Measurements from ENCODE around the gene INTS7. TPM values are rescaled to one million over a fixed set of nuclear protein-coding genes. Genes with fewer than 3 reads are reported as not detected.

The INTS7 gene
- total and polyA plus RNA-seq, 5 donors from 2014 or later: 15.8 to 20.5 (median 16.7) TPM

GRCh38 chr1:211952299-211952698 is 83.1 kb downstream of the INTS7 start:
- no peak for ATAC-seq (ENCODE audit: low read depth in 2 of 2)
- no peak overlapping the region for H3K27ac Mint-ChIP-seq
- Histone ChIP-seq H3K36me3 (ENCODE audit: control insufficient read depth, insufficient read depth, low read length) (peaks cover 4% of the 10 kb centered on the region), H3K9me3 (ENCODE audit: control insufficient read depth in 2 of 2, low read length in 2 of 2) (peaks cover 0 to 2% of the 10 kb centered on the region in 2 experiments), H3K4me3 (ENCODE audit: low read depth, low read length) (no peak overlapping the region), H3K27me3 (ENCODE audit: control insufficient read depth, insufficient read depth, low read length) (no peaks in the 10 kb centered on the region), H3K27ac (ENCODE audit: insufficient read depth, low read length, poor library complexity, severe bottlenecking) (no peak overlapping the region), H3K4me1 (ENCODE audit: control insufficient read depth, insufficient read depth, low read length, poor library complexity, severe bottlenecking) (peaks cover 11% of the 10 kb centered on the region)
- H3K27me3 Mint-ChIP-seq: no peaks in the 10 kb centered on the region
- H3K36me3 Mint-ChIP-seq: peaks cover 22% of the 10 kb centered on the region
- peaks cover 0 to 2% (median 0%) of the 10 kb centered on the region in 7 donors for H3K9me3 Mint-ChIP-seq
- no peak overlapping the region for H3K4me3 Mint-ChIP-seq
- H3K4me1 Mint-ChIP-seq: peaks cover 0 to 4% (median 1%) of the 10 kb centered on the region in 4 donors
- DNase-seq: no peak

- Histone ChIP-seq H3K27ac (ENCODE audit: insufficient read depth, low read length, poor library complexity, severe bottlenecking) (no peak overlapping the region), H3K4me3 (ENCODE audit: low read depth, low read length) (no peak overlapping the region), H3K36me3 (ENCODE audit: control insufficient read depth, insufficient read depth, low read length) (peaks cover 4% of the 10 kb centered on the region), H3K4me1 (ENCODE audit: control insufficient read depth, insufficient read depth, low read length, poor library complexity, severe bottlenecking) (peaks cover 11% of the 10 kb centered on the region), H3K27me3 (ENCODE audit: control insufficient read depth, insufficient read depth, low read length) (no peaks in the 10 kb centered on the region), H3K9me3 (ENCODE audit: control insufficient read depth in 2 of 2, low read length in 2 of 2) (peaks cover 0 to 2% of the 10 kb centered on the region in 2 experiments)
- no peak for ATAC-seq (ENCODE audit: low read depth in 2 of 2)
- peak overlapping the region; percentile 27 to 84 (median 57) for H3K27ac Mint-ChIP-seq
- H3K36me3 Mint-ChIP-seq: peaks cover 19% of the 10 kb centered on the region
- peaks cover 0 to 4% (median 1%) of the 10 kb centered on the region in 4 donors for H3K4me1 Mint-ChIP-seq
- peaks cover 0 to 2% (median 0%) of the 10 kb centered on the region in 7 donors for H3K9me3 Mint-ChIP-seq
- H3K4me3 Mint-ChIP-seq: peak overlapping the region in 1 of 4 donors; percentile 43
- peak in 1 of 3 donors; percentile 53 for DNase-seq
- H3K27me3 Mint-ChIP-seq: no peaks in the 10 kb centered on the region
Measured at GRCh38 chr1:211951856-211952255, 83.5 kb downstream of the INTS7 start.

GRCh38 chr1:211948377-211948776 is 87.0 kb downstream of the INTS7 start:
- no peak overlapping the region for H3K27ac ChIP-seq (ENCODE audit: insufficient read depth, low read length, poor library complexity, severe bottlenecking)
- no peak overlapping the region for H3K4me3 ChIP-seq (ENCODE audit: low read depth, low read length)
- Mint-ChIP-seq H3K9me3 (no peaks in the 10 kb centered on the region), H3K4me3 (no peak overlapping the region), H3K27me3 (no peaks in the 10 kb centered on the region), H3K36me3 (peaks cover 12% of the 10 kb centered on the region), H3K27ac (no peak overlapping the region), H3K4me1 (peaks cover 0 to 4% (median 1%) of the 10 kb centered on the region in 4 donors)
- ATAC-seq (ENCODE audit: low read depth in 2 of 2) (no peak), DNase-seq (no peak)
- peaks cover 11% of the 10 kb centered on the region for H3K4me1 ChIP-seq (ENCODE audit: control insufficient read depth, insufficient read depth, low read length, poor library complexity, severe bottlenecking)
- H3K27me3 ChIP-seq (ENCODE audit: control insufficient read depth, insufficient read depth, low read length): no peaks in the 10 kb centered on the region
- H3K9me3 ChIP-seq (ENCODE audit: control insufficient read depth in 2 of 2, low read length in 2 of 2): no peaks in the 10 kb centered on the region
- peaks cover 21% of the 10 kb centered on the region for H3K36me3 ChIP-seq (ENCODE audit: control insufficient read depth, insufficient read depth, low read length)

DNA sequence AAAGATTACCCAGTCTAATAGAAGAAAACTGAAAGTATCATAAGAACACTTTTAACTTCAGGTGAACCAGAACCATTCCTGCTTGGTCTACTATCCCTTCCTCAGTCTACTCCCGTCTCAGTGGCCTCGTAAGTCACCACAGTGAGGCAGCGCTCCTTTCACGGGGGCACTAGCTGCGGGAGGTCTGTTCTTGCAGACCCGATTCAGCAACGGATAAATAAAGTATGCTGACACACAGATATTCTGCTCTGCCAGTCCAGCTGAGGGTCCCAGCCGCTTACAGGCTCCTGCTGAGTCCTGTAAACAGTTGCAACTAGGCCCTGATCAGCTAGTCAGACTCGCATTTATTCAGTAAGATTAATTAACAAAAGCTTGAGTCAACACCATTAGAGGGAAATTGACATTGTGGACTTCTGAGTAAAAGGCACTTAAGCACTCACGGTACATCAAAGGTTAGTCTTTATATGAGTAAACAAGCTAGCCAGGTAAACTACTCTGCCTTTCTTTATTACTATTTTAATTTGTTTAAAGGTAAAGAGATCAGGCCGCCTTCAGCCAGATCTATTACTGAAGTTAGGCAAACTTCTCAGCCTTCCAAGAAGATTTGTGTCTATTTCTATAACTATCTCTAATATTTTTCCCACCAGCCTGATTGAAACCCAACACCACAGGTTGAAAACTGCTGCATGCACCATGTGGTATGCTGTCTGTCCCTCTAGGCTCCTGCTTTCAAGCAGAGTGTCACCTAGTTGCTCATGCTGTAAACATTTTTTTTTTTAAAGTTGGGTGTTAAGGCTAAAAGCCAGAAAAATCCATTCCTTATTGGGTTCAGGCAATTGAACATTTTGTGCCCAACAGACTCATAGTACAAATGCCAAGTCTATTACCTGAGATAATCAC is 87.7 kb downstream of the INTS7 start:
- no peaks in the 10 kb centered on the region for H3K9me3 ChIP-seq (ENCODE audit: control insufficient read depth in 2 of 2, low read length in 2 of 2)
- Mint-ChIP-seq H3K36me3 (peaks cover 13% of the 10 kb centered on the region), H3K9me3 (no peaks in the 10 kb centered on the region), H3K27ac (peak overlapping the region in 2 of 3 donors; percentile 13 to 17), H3K4me1 (peaks cover 0 to 4% (median 1%) of the 10 kb centered on the region in 4 donors), H3K4me3 (no peak overlapping the region), H3K27me3 (no peaks in the 10 kb centered on the region)
- H3K4me1 ChIP-seq (ENCODE audit: control insufficient read depth, insufficient read depth, low read length, poor library complexity, severe bottlenecking): peaks cover 11% of the 10 kb centered on the region
- no peak overlapping the region for H3K27ac ChIP-seq (ENCODE audit: insufficient read depth, low read length, poor library complexity, severe bottlenecking)
- DNase-seq (no peak), ATAC-seq (ENCODE audit: low read depth in 2 of 2) (no peak)
- H3K27me3 ChIP-seq (ENCODE audit: control insufficient read depth, insufficient read depth, low read length): no peaks in the 10 kb centered on the region
- no peak overlapping the region for H3K4me3 ChIP-seq (ENCODE audit: low read depth, low read length)
- peaks cover 21% of the 10 kb centered on the region for H3K36me3 ChIP-seq (ENCODE audit: control insufficient read depth, insufficient read depth, low read length)

- Mint-ChIP-seq H3K4me3 (no peak overlapping the region), H3K27ac (peak overlapping the region in 1 of 3 donors; percentile 20), H3K27me3 (no peaks in the 10 kb centered on the region), H3K4me1 (peaks cover 0 to 11% (median 7%) of the 10 kb centered on the region in 4 donors), H3K36me3 (peaks cover 21% of the 10 kb centered on the region), H3K9me3 (no peaks in the 10 kb centered on the region)
- Histone ChIP-seq H3K4me1 (ENCODE audit: control insufficient read depth, insufficient read depth, low read length, poor library complexity, severe bottlenecking) (peaks cover 9% of the 10 kb centered on the region), H3K27me3 (ENCODE audit: control insufficient read depth, insufficient read depth, low read length) (no peaks in the 10 kb centered on the region), H3K9me3 (ENCODE audit: control insufficient read depth in 2 of 2, low read length in 2 of 2) (no peaks in the 10 kb centered on the region), H3K36me3 (ENCODE audit: control insufficient read depth, insufficient read depth, low read length) (peaks cover 22% of the 10 kb centered on the region), H3K27ac (ENCODE audit: insufficient read depth, low read length, poor library complexity, severe bottlenecking) (no peak overlapping the region), H3K4me3 (ENCODE audit: low read depth, low read length) (no peak overlapping the region)
- ATAC-seq (ENCODE audit: low read depth in 2 of 2): no peak
- no peak for DNase-seq
Measured at GRCh38 chr1:211944733-211945500, 90.4 kb downstream of the INTS7 start.

DNA sequence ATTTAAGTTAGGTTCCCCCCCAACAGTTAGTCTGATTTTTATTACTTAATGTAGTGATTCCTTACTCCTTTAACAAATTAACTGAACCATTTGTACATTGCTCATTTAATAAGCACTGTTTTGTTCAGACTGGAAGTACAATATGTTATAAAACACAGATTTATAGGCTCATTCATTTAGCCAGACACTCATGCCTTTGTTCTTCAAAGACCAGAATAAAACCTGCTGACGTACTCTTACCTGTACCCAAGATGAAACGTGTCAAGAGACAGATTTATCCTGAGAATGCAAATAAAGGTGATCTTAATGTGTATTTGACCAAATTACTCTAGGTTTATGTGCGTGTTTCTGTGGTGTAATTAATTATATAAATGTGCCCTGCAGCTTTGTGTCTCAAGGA is 92.8 kb downstream of the INTS7 start:
- Histone ChIP-seq H3K4me1 (ENCODE audit: control insufficient read depth, insufficient read depth, low read length, poor library complexity, severe bottlenecking) (peaks cover 11% of the 10 kb centered on the region), H3K27me3 (ENCODE audit: control insufficient read depth, insufficient read depth, low read length) (no peaks in the 10 kb centered on the region), H3K27ac (ENCODE audit: insufficient read depth, low read length, poor library complexity, severe bottlenecking) (no peak overlapping the region), H3K4me3 (ENCODE audit: low read depth, low read length) (no peak overlapping the region), H3K9me3 (ENCODE audit: control insufficient read depth in 2 of 2, low read length in 2 of 2) (no peaks in the 10 kb centered on the region), H3K36me3 (ENCODE audit: control insufficient read depth, insufficient read depth, low read length) (peaks cover 22% of the 10 kb centered on the region)
- peaks cover 12 to 32% (median 22%) of the 10 kb centered on the region in 4 donors for H3K4me1 Mint-ChIP-seq
- peak overlapping the region in 1 of 4 donors; percentile 34 for H3K4me3 Mint-ChIP-seq
- peaks cover 21% of the 10 kb centered on the region for H3K36me3 Mint-ChIP-seq
- ATAC-seq (ENCODE audit: low read depth in 2 of 2): no peak
- H3K27me3 Mint-ChIP-seq: no peaks in the 10 kb centered on the region
- H3K9me3 Mint-ChIP-seq: no peaks in the 10 kb centered on the region
- DNase-seq: no peak
- H3K27ac Mint-ChIP-seq: no peak overlapping the region

DNA sequence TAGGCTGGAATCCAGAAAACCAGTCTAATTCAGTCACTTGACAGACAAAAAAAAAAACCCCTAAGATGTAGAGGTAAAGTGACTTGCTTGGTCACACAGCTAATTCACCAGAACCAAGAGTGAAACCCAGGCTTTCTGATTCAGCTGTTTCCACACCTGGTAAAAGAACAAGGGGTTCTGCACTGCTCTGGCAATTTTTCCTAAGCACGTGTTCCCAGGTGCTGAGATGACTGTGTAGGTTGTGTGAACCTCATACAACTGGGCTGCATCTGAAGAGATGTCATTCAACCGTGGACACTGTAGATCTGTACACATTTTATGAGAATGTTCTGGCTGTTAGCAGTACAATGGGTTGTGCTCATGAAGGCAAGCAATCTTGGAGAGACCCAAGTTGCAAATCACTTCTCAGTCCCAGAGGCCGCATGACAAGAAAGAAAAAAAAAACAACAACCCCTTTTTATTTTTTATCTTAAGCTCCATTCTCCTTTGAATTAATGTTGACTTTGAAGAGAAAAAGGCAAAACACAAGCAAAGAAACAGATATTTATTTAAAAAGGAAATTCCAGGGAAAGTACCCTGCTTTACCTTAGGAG is 95.4 kb downstream of the INTS7 start:
- peak overlapping the region; percentile 15 to 61 (median 44) for H3K27ac Mint-ChIP-seq
- no peaks in the 10 kb centered on the region for H3K27me3 Mint-ChIP-seq
- peaks cover 21% of the 10 kb centered on the region for H3K36me3 Mint-ChIP-seq
- no peak overlapping the region for H3K27ac ChIP-seq (ENCODE audit: insufficient read depth, low read length, poor library complexity, severe bottlenecking)
- no peaks in the 10 kb centered on the region for H3K9me3 ChIP-seq (ENCODE audit: control insufficient read depth in 2 of 2, low read length in 2 of 2)
- DNase-seq: peak in 1 of 3 donors; percentile 48
- no peak overlapping the region for H3K4me3 ChIP-seq (ENCODE audit: low read depth, low read length)
- no peaks in the 10 kb centered on the region for H3K9me3 Mint-ChIP-seq
- peaks cover 12 to 41% (median 25%) of the 10 kb centered on the region in 4 donors for H3K4me1 Mint-ChIP-seq
- peaks cover 16% of the 10 kb centered on the region for H3K4me1 ChIP-seq (ENCODE audit: control insufficient read depth, insufficient read depth, low read length, poor library complexity, severe bottlenecking)
- peak in 1 of 2 donors; percentile 19 for ATAC-seq (ENCODE audit: low read depth in 2 of 2)
- no peaks in the 10 kb centered on the region for H3K27me3 ChIP-seq (ENCODE audit: control insufficient read depth, insufficient read depth, low read length)
- H3K4me3 Mint-ChIP-seq: no peak overlapping the region
- H3K36me3 ChIP-seq (ENCODE audit: control insufficient read depth, insufficient read depth, low read length): peaks cover 17% of the 10 kb centered on the region

All from CD4-positive, CD25-positive, alpha-beta regulatory T cell (primary cell).